Choroid plexus epithelial cell (primary cell): ENCODE results near the gene DUSP28.
"Not testable (repeated sequence)": the region's sequence is repeated elsewhere in the genome, so short reads cannot be mapped to it uniquely, and the experiment has no call there.

Experiments used
- DNase-seq: peaks from one replicate; pipeline ENCODE4 v3.0.0-alpha.2; 2010; ENCODE audit warnings: low read depth
- H3K4me3 ChIP-seq: 2 replicates; pipeline ENCODE4 v1.5.1; 2011; ENCODE audit warnings: low read depth, mild to moderate bottlenecking, control low read depth, low read length, moderate library complexity
- CTCF ChIP-seq: conservative IDR thresholded peaks from 2 replicates; pipeline ENCODE4 v1.5.1; 2011; ENCODE audit warnings: low read depth, mild to moderate bottlenecking, control low read depth, inconsistent platforms, low read length, moderate library complexity

Gene DUSP28

GRCh38 chr2:240528406-240529040 lies 31.6 kb upstream of the DUSP28 start:
- no peak overlapping the region for H3K4me3 ChIP-seq
- no peak for DNase-seq
- TF ChIP-seq CTCF: no peak

GRCh38 chr2:240529344-240529999 lies 30.7 kb upstream of the DUSP28 start:
- TF ChIP-seq CTCF: no peak
- DNase-seq: no peak

GRCh38 chr2:240530181-240530580 lies 30.0 kb upstream of the DUSP28 start:
- TF ChIP-seq CTCF: no peak
- no peak overlapping the region for H3K4me3 ChIP-seq

More at GRCh38 chr2:240529344-240529999, 30.7 kb upstream of the DUSP28 start:
- H3K4me3 ChIP-seq: no peak overlapping the region

GRCh38 chr2:240531038-240531437 lies 29.1 kb upstream of the DUSP28 start:
- H3K4me3 ChIP-seq: no peak overlapping the region
- no peak for DNase-seq
- TF ChIP-seq CTCF: no peak

More at GRCh38 chr2:240530181-240530580, 30.0 kb upstream of the DUSP28 start:
- no peak for DNase-seq

GRCh38 chr2:240532031-240532775 lies 28.0 kb upstream of the DUSP28 start:
- no peak for DNase-seq
- no peak for TF ChIP-seq CTCF
- no peak overlapping the region for H3K4me3 ChIP-seq

GRCh38 chr2:240538031-240538780 lies 22.0 kb upstream of the DUSP28 start:
- no peak for DNase-seq
- H3K4me3 ChIP-seq: no peak overlapping the region
- no peak for TF ChIP-seq CTCF

GRCh38 chr2:240539101-240539500 lies 21.1 kb upstream of the DUSP28 start:
- not testable (repeated sequence) for H3K4me3 ChIP-seq, DNase-seq
